Activated CD4-positive, alpha-beta T cell treated with anti-CD3 and anti-CD28 coated beads, Interleukin-2, amount 50 U/mL, for 4 hours (primary cell): ENCODE measurements around the gene HNRNPA2B1.
"Not testable (repeated sequence)": the region's sequence is repeated elsewhere in the genome, so short reads cannot be mapped to it uniquely, and the experiment has no call there.

Experiments
- DNase-seq, 2 experiments: peaks; one replicate each; pipeline ENCODE4 v3.0.0-alpha.2; 2020

Gene HNRNPA2B1

GRCh38 chr7:26183545-26184280 lies 16.8 kb downstream of the HNRNPA2B1 start:
- DNase-seq, result no peak

GRCh38 chr7:26182706-26183105 lies 17.8 kb downstream of the HNRNPA2B1 start:
- DNase-seq, result no peak

GRCh38 chr7:26182283-26182682 lies 18.3 kb downstream of the HNRNPA2B1 start:
- DNase-seq, result no peak

GRCh38 chr7:26181474-26182227 lies 18.9 kb downstream of the HNRNPA2B1 start:
- no peak for DNase-seq

GRCh38 chr7:26180792-26181198 lies 19.8 kb downstream of the HNRNPA2B1 start:
- no peak for DNase-seq

- DNase-seq, result no peak
Measured at GRCh38 chr7:26179826-26180497, 20.6 kb downstream of the HNRNPA2B1 start.

- DNase-seq, result no peak
Measured at GRCh38 chr7:26179422-26179821, 21.1 kb downstream of the HNRNPA2B1 start.

GRCh38 chr7:26178272-26178960 lies 22.1 kb downstream of the HNRNPA2B1 start:
- DNase-seq, result no peak

GRCh38 chr7:26177269-26177668 lies 23.3 kb downstream of the HNRNPA2B1 start:
- not testable (repeated sequence) for DNase-seq

- not testable (repeated sequence) for DNase-seq
Measured at GRCh38 chr7:26176696-26177095, 23.9 kb downstream of the HNRNPA2B1 start.

- not testable (repeated sequence) for DNase-seq
Measured at GRCh38 chr7:26175903-26176302, 24.6 kb downstream of the HNRNPA2B1 start.

- no peak for DNase-seq
Measured at GRCh38 chr7:26172048-26172447, 28.5 kb downstream of the HNRNPA2B1 start.

- DNase-seq, result no peak
Measured at GRCh38 chr7:26171601-26172000, 28.9 kb downstream of the HNRNPA2B1 start.

GRCh38 chr7:26170663-26171062 lies 29.9 kb downstream of the HNRNPA2B1 start:
- no peak for DNase-seq

- no peak for DNase-seq
Measured at GRCh38 chr7:26169271-26169670, 31.3 kb downstream of the HNRNPA2B1 start.

- no peak for DNase-seq
Measured at GRCh38 chr7:26168458-26169023, 32.0 kb downstream of the HNRNPA2B1 start.

- DNase-seq, result no peak
Measured at GRCh38 chr7:26167303-26167934, 33.1 kb downstream of the HNRNPA2B1 start.

GRCh38 chr7:26166684-26167266 lies 33.8 kb downstream of the HNRNPA2B1 start:
- DNase-seq, result no peak

- no peak for DNase-seq
Measured at GRCh38 chr7:26165950-26166683, 34.4 kb downstream of the HNRNPA2B1 start.

GRCh38 chr7:26163804-26164203 lies 36.7 kb downstream of the HNRNPA2B1 start:
- not testable (repeated sequence) for DNase-seq

- DNase-seq, result no peak
Measured at GRCh38 chr7:26162431-26162830, 38.1 kb downstream of the HNRNPA2B1 start.
